K562 (cell line): ENCODE measurements around the gene LDLR. TPM values are rescaled to one million over a fixed set of nuclear protein-coding genes. Genes with fewer than 3 reads are reported as not detected.

Experiments
- ADNP ChIP-seq: fragments of 200-800 bp; sonication (Bioruptor generic); IDR thresholded peaks from 2 replicates; pipeline ENCODE4 v1.6.1; 2016; ENCODE audit warnings: missing genetic modification characterization, missing compliant biosample characterization
- AFF1 ChIP-seq, 2 experiments: fragments of 450-650 bp; IDR thresholded peaks; 2 replicates each; pipeline ENCODE4 v1.6.1; 2018; ENCODE audit warnings: mild to moderate bottlenecking in 2 of 2, low read depth in 1 of 2; ENCODE audit not compliant: partially characterized antibody in 2 of 2
- DMBX1 ChIP-seq: fragments of 250-450 bp; sonication (Bioruptor Pico); IDR thresholded peaks from 2 replicates; pipeline ENCODE4 v1.8.0; 2022; ENCODE audit warnings: inconsistent platforms, mild to moderate bottlenecking, moderate library complexity, borderline replicate concordance
- FOXJ2 ChIP-seq: fragments of 200-800 bp; sonication (Bioruptor generic); IDR thresholded peaks from 2 replicates; pipeline ENCODE4 v1.6.1; 2016; ENCODE audit warnings: missing genetic modification characterization, missing compliant biosample characterization
- HBP1 ChIP-seq: fragments of 450-650 bp; formaldehyde crosslinking; IDR thresholded peaks from 2 replicates; pipeline ENCODE4 v1.4.0; 2022; ENCODE audit warnings: missing genetic modification characterization
- HSF4 ChIP-seq: fragments of 250-450 bp; sonication (Bioruptor Pico); IDR thresholded peaks from 2 replicates; pipeline ENCODE4 v2.1.2; 2022; ENCODE audit warnings: mild to moderate bottlenecking, moderate library complexity, borderline replicate concordance
- NR4A1 ChIP-seq, 2 experiments: fragments of 250-450 bp in 1 of 2; fragments of 450-650 bp in 1 of 2; sonication (Bioruptor Pico) in 1 of 2; IDR thresholded peaks; 2 replicates each; pipeline versions ENCODE4 v1.4.0 to v1.6.1; 2016 to 2020; ENCODE audit warnings: mild to moderate bottlenecking in 2 of 2, missing compliant biosample characterization in 1 of 2, missing genetic modification characterization in 1 of 2, moderate library complexity in 1 of 2
- POLR2AphosphoS5 ChIP-seq: IDR thresholded peaks from 2 replicates; pipeline ENCODE4 v1.6.1; 2011; ENCODE audit warnings: mild to moderate bottlenecking, low read depth, low read length, moderate library complexity; ENCODE audit not compliant: control insufficient read depth, insufficient read depth
- PRPF4 ChIP-seq: fragments of 200-400 bp; formaldehyde crosslinking; IDR thresholded peaks from one replicate; pipeline ENCODE4 v1.6.1; 2017; ENCODE audit warnings: low read length, low read depth, mild to moderate bottlenecking; ENCODE audit not compliant: insufficient read depth, poor library complexity, severe bottlenecking
- PTBP1 ChIP-seq: fragments of 200-400 bp; formaldehyde crosslinking; IDR thresholded peaks from 2 replicates; pipeline ENCODE4 v1.6.1; 2017; ENCODE audit warnings: low read depth, low read length
- RBFOX2 ChIP-seq: fragments of 200-400 bp; formaldehyde crosslinking; IDR thresholded peaks from 2 replicates; pipeline ENCODE4 v1.6.1; 2017; ENCODE audit warnings: low read depth, mild to moderate bottlenecking, low read length, moderate library complexity
- RBM39 ChIP-seq: fragments of 200-400 bp; formaldehyde crosslinking; optimal IDR thresholded peaks from 2 replicates; pipeline ENCODE3; 2018; ENCODE audit warnings: low read depth, low read length
- SPI1 ChIP-seq: IDR thresholded peaks from 2 replicates; pipeline ENCODE4 v1.6.1; 2011; ENCODE audit warnings: low read depth, low read length, control low read depth, borderline replicate concordance
- TAF7 ChIP-seq: fragments of 450-650 bp; IDR thresholded peaks from 2 replicates; pipeline ENCODE4 v1.6.1; 2016; ENCODE audit warnings: missing genetic modification characterization, missing compliant biosample characterization
- ZNF143 ChIP-seq: sonication (generic); formaldehyde crosslinking; IDR thresholded peaks from 2 replicates; pipeline ENCODE4 v1.9.0; 2022; ENCODE audit warnings: mild to moderate bottlenecking, missing genetic modification reagents
- ZNF212 ChIP-seq: fragments of 450-650 bp; formaldehyde crosslinking; IDR thresholded peaks from 2 replicates; pipeline ENCODE4 v1.4.0; 2020; ENCODE audit warnings: mild to moderate bottlenecking
- ZNF780A ChIP-seq: fragments of 250-450 bp; sonication (Bioruptor Pico); IDR thresholded peaks from 2 replicates; pipeline ENCODE4 v1.5.0; 2021; ENCODE audit warnings: mild to moderate bottlenecking
- polyA plus RNA-seq, 8 experiments: library from polyadenylated mRNA; depleted of rRNA in 4 of 8; stranded (reverse) in 5 of 8; unstranded in 3 of 8; fragments of >200 nt; fragmentation: Nextera tagmentation in 2 of 8; fragmentation: Illumina TruSeq in 1 of 8; extraction: Ambion mirVana in 2 of 8; extraction: Trizol in 1 of 8; gene quantifications; 2 replicates each; pipeline versions ENCODE4 v1.2.1 to v1.2.3, GENCODE V29; 2011 to 2014; ENCODE audit warnings: inconsistent platforms in 1 of 8, missing spikeins in 1 of 8
- total RNA-seq, 7 experiments: library from RNA; depleted of rRNA in 6 of 7; stranded (reverse); fragments of >200 nt in 6 of 7; fragmentation: Illumina TruSeq in 2 of 7; extraction: Trizol in 2 of 7; gene quantifications; 2 replicates each; pipeline versions ENCODE4 v1.2.1 to v1.2.3, GENCODE V29; 2011 to 2021; ENCODE audit warnings: low replicate concordance in 1 of 7
- TF ChIP-seq, protein P1 (sequence below): fragments of 450-650 bp; conservative IDR thresholded peaks from 2 replicates; pipeline ENCODE4 v1.6.1; 2016; ENCODE audit warnings: missing genetic modification characterization, low read depth, mild to moderate bottlenecking, control low read depth, missing compliant biosample characterization

The LDLR gene
- total and polyA plus RNA-seq, 9 of the 15 experiments (the other 6 are each of a cell fraction or from before 2014, with no cell fraction given) = 19.9 to 114 (median 56.3) TPM

DNA sequence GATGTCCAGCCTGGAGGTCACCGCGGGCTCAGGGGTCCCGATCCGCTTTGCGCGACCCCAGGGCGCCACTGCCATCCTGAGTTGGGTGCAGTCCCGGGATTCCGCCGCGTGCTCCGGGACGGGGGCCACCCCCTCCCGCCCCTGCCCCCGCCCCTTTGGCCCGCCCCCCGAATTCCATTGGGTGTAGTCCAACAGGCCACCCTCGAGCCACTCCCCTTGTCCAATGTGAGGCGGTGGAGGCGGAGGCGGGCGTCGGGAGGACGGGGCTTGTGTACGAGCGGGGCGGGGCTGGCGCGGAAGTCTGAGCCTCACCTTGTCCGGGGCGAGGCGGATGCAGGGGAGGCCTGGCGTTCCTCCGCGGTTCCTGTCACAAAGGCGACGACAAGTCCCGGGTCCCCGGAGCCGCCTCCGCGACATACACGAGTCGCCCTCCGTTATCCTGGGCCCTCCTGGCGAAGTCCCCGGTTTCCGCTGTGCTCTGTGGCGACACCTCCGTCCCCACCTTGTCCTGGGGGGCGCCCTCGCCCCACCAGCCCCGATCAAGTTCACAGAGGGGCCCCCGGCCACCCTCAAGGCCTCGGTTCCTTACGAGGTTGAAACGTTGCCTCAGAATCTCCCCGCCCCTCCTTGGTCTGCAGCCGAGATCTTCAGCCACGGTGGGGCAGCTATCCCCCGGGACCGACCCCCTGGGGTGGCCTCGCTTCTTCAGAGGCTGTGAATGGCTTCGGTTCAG is 1.2 kb downstream of the LDLR start (continued):
- no peak for TF ChIP-seq TAF7 (tag)
- TF ChIP-seq, protein P1, sequence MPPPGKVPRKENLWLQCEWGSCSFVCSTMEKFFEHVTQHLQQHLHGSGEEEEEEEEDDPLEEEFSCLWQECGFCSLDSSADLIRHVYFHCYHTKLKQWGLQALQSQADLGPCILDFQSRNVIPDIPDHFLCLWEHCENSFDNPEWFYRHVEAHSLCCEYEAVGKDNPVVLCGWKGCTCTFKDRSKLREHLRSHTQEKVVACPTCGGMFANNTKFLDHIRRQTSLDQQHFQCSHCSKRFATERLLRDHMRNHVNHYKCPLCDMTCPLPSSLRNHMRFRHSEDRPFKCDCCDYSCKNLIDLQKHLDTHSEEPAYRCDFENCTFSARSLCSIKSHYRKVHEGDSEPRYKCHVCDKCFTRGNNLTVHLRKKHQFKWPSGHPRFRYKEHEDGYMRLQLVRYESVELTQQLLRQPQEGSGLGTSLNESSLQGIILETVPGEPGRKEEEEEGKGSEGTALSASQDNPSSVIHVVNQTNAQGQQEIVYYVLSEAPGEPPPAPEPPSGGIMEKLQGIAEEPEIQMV = no peak
- peak; percentile 9 for TF ChIP-seq POLR2AphosphoS5
- no peak for TF ChIP-seq ZNF212 (CRISPR knock-in tag)
- no peak for TF ChIP-seq HSF4
- no peak for TF ChIP-seq ZNF780A (CRISPR knock-in tag)
- TF ChIP-seq HBP1 = peak; percentile 70
- TF ChIP-seq PTBP1 = no peak
- TF ChIP-seq NR4A1 (CRISPR knock-in tag; IDR thresholded peaks at IDR 0.05) = 0 out of 2 replicates have a peak, but pooled peaks have one; percentile 81
- no peak for TF ChIP-seq NR4A1 (tag; IDR thresholded peaks at IDR 0.05)
- peak; percentile 51 for TF ChIP-seq PRPF4
- no peak for TF ChIP-seq FOXJ2
- TF ChIP-seq DMBX1 (CRISPR knock-in tag) = peak; percentile 19; the same call in 1 of the 2 replicates
- no peak for TF ChIP-seq RBM39
- no peak for TF ChIP-seq ZNF143 (CRISPR knock-in tag)
- 0 out of 2 replicates have a peak, but pooled peaks have one; percentile 22 for TF ChIP-seq SPI1
- no peak for TF ChIP-seq ADNP
- TF ChIP-seq RBFOX2 = peak; percentile 87
- TF ChIP-seq AFF1 (IDR thresholded peaks at IDR 0.05; ENCODE audit: low read depth in 1 of 2, partially characterized antibody in 2 of 2) = no peak
